HepG2 (cell line): ENCODE results near the gene KIF2C. TPM values are rescaled to one million over a fixed set of nuclear protein-coding genes. Genes with fewer than 3 reads are reported as not detected.

Experiments
- ATM ChIP-seq: fragments of 450-650 bp; IDR thresholded peaks from 2 replicates; pipeline ENCODE4 v1.7.1; 2017; ENCODE audit warnings: mild to moderate bottlenecking, borderline replicate concordance
- CHCHD3 ChIP-seq: sonication (generic); formaldehyde crosslinking; IDR thresholded peaks from 2 replicates; pipeline ENCODE4 v1.8.0; 2022; ENCODE audit warnings: mild to moderate bottlenecking, missing genetic modification reagents, moderate library complexity
- ETV5 ChIP-seq: IDR thresholded peaks from 2 replicates; pipeline ENCODE4 v1.6.1; 2018; ENCODE audit warnings: missing biosample characterization, missing genetic modification reagents, inconsistent platforms, borderline replicate concordance
- HNF1A ChIP-seq, 2 experiments: sonication (generic) in 1 of 2; formaldehyde crosslinking in 1 of 2; IDR thresholded peaks; 2 replicates each; pipeline versions ENCODE4 v1.4.0 to v1.6.1; 2016 to 2020; ENCODE audit warnings: borderline replicate concordance in 1 of 2, low read depth in 1 of 2, mild to moderate bottlenecking in 1 of 2, missing genetic modification reagents in 1 of 2
- HOXD1 ChIP-seq: sonication (generic); formaldehyde crosslinking; IDR thresholded peaks from 2 replicates; pipeline ENCODE4 v1.5.0; 2020; ENCODE audit warnings: missing genetic modification reagents
- NCOR1 ChIP-seq: fragments of 200-600 bp; sonication (generic); IDR thresholded peaks from 2 replicates; pipeline ENCODE4 v1.7.0; 2017; ENCODE audit warnings: antibody characterized with exemption, low read length, borderline replicate concordance
- NFYB ChIP-seq: sonication (generic); formaldehyde crosslinking; IDR thresholded peaks from 2 replicates; pipeline ENCODE4 v1.4.0; 2020; ENCODE audit warnings: missing genetic modification reagents
- NONO ChIP-seq, 2 experiments: fragments of 450-650 bp in 1 of 2; sonication (generic) in 1 of 2; formaldehyde crosslinking in 1 of 2; IDR thresholded peaks in 1 of 2; conservative IDR thresholded peaks in 1 of 2; 2 replicates each; pipeline versions ENCODE4 v1.6.1 to v1.8.0; 2017 to 2022; ENCODE audit warnings: mild to moderate bottlenecking in 1 of 2, missing genetic modification reagents in 1 of 2, moderate library complexity in 1 of 2
- POGK ChIP-seq: sonication (generic); formaldehyde crosslinking; conservative IDR thresholded peaks from 2 replicates; pipeline ENCODE4 v1.8.0; 2022; ENCODE audit warnings: mild to moderate bottlenecking, moderate library complexity, missing genetic modification reagents
- RARG ChIP-seq: sonication (generic); formaldehyde crosslinking; IDR thresholded peaks from 2 replicates; pipeline ENCODE4 v1.4.0; 2020; ENCODE audit warnings: low read depth, mild to moderate bottlenecking, missing genetic modification reagents
- ZNF724P ChIP-seq: sonication (generic); formaldehyde crosslinking; IDR thresholded peaks from 2 replicates; pipeline ENCODE4 v1.8.0; 2022; ENCODE audit warnings: missing genetic modification reagents, borderline replicate concordance
- polyA plus RNA-seq, 8 experiments: library from polyadenylated mRNA; depleted of rRNA in 3 of 8; stranded (reverse) in 7 of 8; unstranded in 1 of 8; fragments of >200 nt; fragmentation: Illumina TruSeq in 4 of 8; extraction: Trizol in 4 of 8; gene quantifications; 2 replicates each; pipeline versions ENCODE4 v1.2.1 to v1.2.3, GENCODE V29; 2011 to 2016; ENCODE audit warnings: low read depth in 4 of 8, missing spikeins in 1 of 8, mixed read lengths in 1 of 8; ENCODE audit not compliant: insufficient read depth in 1 of 8
- total RNA-seq, 5 experiments: library from RNA; depleted of rRNA; stranded (reverse); fragments of >200 nt; fragmentation: Illumina TruSeq; extraction: Trizol; gene quantifications; 2 replicates each; pipeline ENCODE4 v1.2.3, GENCODE V29; 2016; ENCODE audit warnings: low read depth in 1 of 5
- TF ChIP-seq, protein P1 (sequence below): sonication (generic); formaldehyde crosslinking; IDR thresholded peaks from 2 replicates; pipeline ENCODE4 v1.9.0; 2022; ENCODE audit warnings: missing genetic modification reagents, mild to moderate bottlenecking, borderline replicate concordance
- TF ChIP-seq, protein P2 (sequence below): sonication (generic); formaldehyde crosslinking; IDR thresholded peaks from 2 replicates; pipeline ENCODE4 v1.8.1; 2023; ENCODE audit warnings: mild to moderate bottlenecking, missing genetic modification reagents, borderline replicate concordance

Gene KIF2C
- total and polyA plus RNA-seq, 2 of the 13 experiments (the other 11 are each of a cell fraction or from before 2014, with no cell fraction given) = 29.7 to 53.7 TPM

GRCh38 chr1:44784094-44785028 is 44.7 kb downstream of the KIF2C start (continued):
- no peak for TF ChIP-seq HNF1A (IDR thresholded peaks at IDR 0.05; ENCODE audit: low read depth)
- no peak for TF ChIP-seq HNF1A (CRISPR knock-in tag; IDR thresholded peaks at IDR 0.05; ENCODE audit: borderline replicate concordance)
- TF ChIP-seq ZNF724P (CRISPR knock-in tag) = 0 out of 2 replicates have a peak, but pooled peaks have one; percentile 31
- peak; percentile 74; the same call in 1 of the 2 replicates for TF ChIP-seq CHCHD3
- no peak for TF ChIP-seq HOXD1 (CRISPR knock-in tag)
- no peak for TF ChIP-seq RARG (CRISPR knock-in tag)
- no peak for TF ChIP-seq NCOR1
- peak; percentile 85 for TF ChIP-seq POGK (CRISPR knock-in tag)
- TF ChIP-seq NONO (IDR thresholded peaks at IDR 0.05) = no peak
- TF ChIP-seq NONO (CRISPR knock-in tag; conservative IDR thresholded peaks at IDR 0.05) = peak; percentile 75
- TF ChIP-seq, protein P1, sequence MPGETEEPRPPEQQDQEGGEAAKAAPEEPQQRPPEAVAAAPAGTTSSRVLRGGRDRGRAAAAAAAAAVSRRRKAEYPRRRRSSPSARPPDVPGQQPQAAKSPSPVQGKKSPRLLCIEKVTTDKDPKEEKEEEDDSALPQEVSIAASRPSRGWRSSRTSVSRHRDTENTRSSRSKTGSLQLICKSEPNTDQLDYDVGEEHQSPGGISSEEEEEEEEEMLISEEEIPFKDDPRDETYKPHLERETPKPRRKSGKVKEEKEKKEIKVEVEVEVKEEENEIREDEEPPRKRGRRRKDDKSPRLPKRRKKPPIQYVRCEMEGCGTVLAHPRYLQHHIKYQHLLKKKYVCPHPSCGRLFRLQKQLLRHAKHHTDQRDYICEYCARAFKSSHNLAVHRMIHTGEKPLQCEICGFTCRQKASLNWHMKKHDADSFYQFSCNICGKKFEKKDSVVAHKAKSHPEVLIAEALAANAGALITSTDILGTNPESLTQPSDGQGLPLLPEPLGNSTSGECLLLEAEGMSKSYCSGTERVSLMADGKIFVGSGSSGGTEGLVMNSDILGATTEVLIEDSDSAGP (CRISPR knock-in tag) = peak; percentile 70
- peak; percentile 96 for TF ChIP-seq ETV5 (CRISPR knock-in tag)
- TF ChIP-seq, protein P2, sequence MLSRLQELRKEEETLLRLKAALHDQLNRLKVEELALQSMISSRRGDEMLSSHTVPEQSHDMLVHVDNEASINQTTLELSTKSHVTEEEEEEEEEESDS (CRISPR knock-in tag) = 0 out of 2 replicates have a peak, but pooled peaks have one; percentile 61
- TF ChIP-seq NFYB = 0 out of 2 replicates have a peak, but pooled peaks have one; percentile 14
- TF ChIP-seq ATM = no peak
